Astrocyte of the spinal cord (primary cell): ENCODE data around the gene ACSM6.

Experiments used
- DNase-seq: peaks from one replicate; pipeline ENCODE4 v3.0.0; 2011; ENCODE audit warnings: low read depth, low spot score
- H3K4me3 ChIP-seq: 2 replicates; pipeline ENCODE4 v1.5.1; 2011; ENCODE audit warnings: low read depth, mild to moderate bottlenecking, low read length, moderate library complexity
- CTCF ChIP-seq: IDR thresholded peaks from 2 replicates; pipeline ENCODE4 v1.5.1; 2012; ENCODE audit warnings: low read depth, mild to moderate bottlenecking, low read length, inconsistent platforms
- in situ Hi-C: cut with HindIII; loops from 2 replicates; pipeline ENCODE4 v1.10.0; 2017; ENCODE audit warnings: low sequenced_read_pairs

Gene ACSM6

GRCh38 chr10:95211606-95212279, 17.7 kb downstream of the ACSM6 start:
- in situ Hi-C loops: no loop called here
- TF ChIP-seq CTCF: no peak
- no peak for DNase-seq
- no peak overlapping the region for H3K4me3 ChIP-seq

- in situ Hi-C loops: no loop called here
- no peak overlapping the region for H3K4me3 ChIP-seq
- peak; percentile 42 for DNase-seq
- no peak for TF ChIP-seq CTCF
Observed at GRCh38 chr10:95214369-95214768, 20.3 kb downstream of the ACSM6 start.

GRCh38 chr10:95214793-95215192, 20.8 kb downstream of the ACSM6 start:
- no peak overlapping the region for H3K4me3 ChIP-seq
- peak; percentile 57 for DNase-seq
- TF ChIP-seq CTCF: no peak
- in situ Hi-C loops: no loop called here

GRCh38 chr10:95217476-95217875, 23.4 kb downstream of the ACSM6 start:
- no peak for TF ChIP-seq CTCF
- in situ Hi-C loops: no loop called here
- peak; percentile 45 for DNase-seq
- no peak overlapping the region for H3K4me3 ChIP-seq

- no peak for TF ChIP-seq CTCF
- in situ Hi-C loops: no loop called here
Observed at GRCh38 chr10:95220539-95220938, 26.5 kb downstream of the ACSM6 start.

GRCh38 chr10:95221124-95221523, 27.1 kb downstream of the ACSM6 start:
- in situ Hi-C loops: no loop called here
- peak; percentile 50 for DNase-seq
- no peak overlapping the region for H3K4me3 ChIP-seq
- TF ChIP-seq CTCF: no peak

More at GRCh38 chr10:95220539-95220938, 26.5 kb downstream of the ACSM6 start:
- no peak for DNase-seq
- no peak overlapping the region for H3K4me3 ChIP-seq
